OCI-LY7 (cell line): ENCODE results near the gene APRT.

Experiments used
- CTCF ChIP-seq: fragments of 200-600 bp; sonication (generic); conservative IDR thresholded peaks from 2 replicates; pipeline ENCODE4 v1.5.1; 2014; ENCODE audit warnings: mild to moderate bottlenecking, antibody characterized with exemption, low read length, moderate library complexity, mixed read lengths
- EZH2phosphoT487 ChIP-seq: fragments of 200-600 bp; sonication (generic); IDR thresholded peaks from 2 replicates; pipeline ENCODE4 v1.6.1; 2018; ENCODE audit warnings: low read depth, borderline replicate concordance, mild to moderate bottlenecking, mixed run types, antibody characterized with exemption, low read length, moderate library complexity, mixed read lengths

- no peak for TF ChIP-seq CTCF
- TF ChIP-seq EZH2phosphoT487 = no peak
These were observed 35.9 kb downstream of the APRT start for GRCh38 chr16:88775825-88776224.
